SK-N-SH (cell line): Measurements from ENCODE around the gene BAIAP3. TPM values are rescaled to one million over a fixed set of nuclear protein-coding genes. Genes with fewer than 3 reads are reported as not detected.
A peak's percentile ranks its signal among the peaks of the same experiment; 100 is the strongest.

Experiments used
- CTCF ChIA-PET: fragments of 300-600, 350-600 bp; formaldehyde crosslinking; extraction: SDS; loops from one replicate; lab custom pipeline; 2021; lab: Yijun Ruan, JAX
- POLR2A ChIA-PET: fragments of 350-600 bp; sonication (Branson Sonifier 250); formaldehyde crosslinking; extraction: SDS; loops from one replicate; lab custom pipeline; 2020; ENCODE audit warnings: antibody characterized with exemption, inconsistent platforms; lab: Yijun Ruan, JAX
- DNase-seq: peaks from one replicate; pipeline ENCODE4 v3.0.0; 2012
- H2AFZ ChIP-seq: fragments of 200-600 bp; sonication (generic); 2 replicates; pipeline ENCODE4 v1.8.1; 2016; ENCODE audit warnings: antibody characterized with exemption, mild to moderate bottlenecking, low read depth
- H3F3A ChIP-seq: fragments of 200-600 bp; sonication (generic); replicated peaks from 2 replicates; pipeline ENCODE3; 2016; ENCODE audit warnings: antibody characterized with exemption, mild to moderate bottlenecking; ENCODE audit not compliant: insufficient read depth
- H3K27ac ChIP-seq, 2 experiments: fragments of 200-500 bp in 1 of 2; fragments of 200-600 bp in 1 of 2; sonication (Bioruptor generic) in 1 of 2; sonication (generic), shearing (Covaris generic) in 1 of 2; 2 replicates each; pipeline versions ENCODE4 v1.5.1 to v1.6.1; 2014 to 2016; ENCODE audit warnings: low read depth in 2 of 2, inconsistent platforms in 1 of 2, low read length in 1 of 2, mild to moderate bottlenecking in 1 of 2, mixed read lengths in 1 of 2
- H3K27me3 ChIP-seq: fragments of 200-600 bp; sonication (generic), shearing (Covaris generic); 2 replicates; pipeline ENCODE4 v1.6.1; 2016; ENCODE audit warnings: mixed run types; ENCODE audit not compliant: insufficient read depth
- H3K36me3 ChIP-seq, 2 experiments: fragments of 200-500 bp in 1 of 2; fragments of 200-600 bp in 1 of 2; sonication (Bioruptor generic) in 1 of 2; sonication (generic) in 1 of 2; replicated peaks in 1 of 2; 2 replicates each; pipeline versions ENCODE3 to v1.5.1; 2014 to 2016; ENCODE audit warnings: low read length in 1 of 2, mild to moderate bottlenecking in 1 of 2; ENCODE audit not compliant: insufficient read depth in 2 of 2, control insufficient read depth in 1 of 2
- H3K4me1 ChIP-seq, 2 experiments: fragments of 200-500 bp in 1 of 2; fragments of 200-600 bp in 1 of 2; sonication (Bioruptor generic) in 1 of 2; sonication (generic), shearing (Covaris generic) in 1 of 2; 2 replicates each; pipeline versions ENCODE4 v1.5.1 to v1.6.1; 2014 to 2016; ENCODE audit warnings: low read depth in 1 of 2, low read length in 1 of 2, mixed run types in 1 of 2; ENCODE audit not compliant: insufficient read depth in 2 of 2, control insufficient read depth in 1 of 2
- H3K4me2 ChIP-seq: fragments of 200-600 bp; sonication (generic), shearing (Covaris generic); 2 replicates; pipeline ENCODE4 v1.6.1; 2017; ENCODE audit warnings: mixed run types
- H3K4me3 ChIP-seq, 2 experiments: fragments of 200-500 bp in 1 of 2; fragments of 200-600 bp in 1 of 2; sonication (Bioruptor generic) in 1 of 2; sonication (generic), shearing (Covaris generic) in 1 of 2; 2 replicates each; pipeline versions ENCODE4 v1.5.1 to v1.8.1; 2014 to 2016; ENCODE audit warnings: low read depth in 2 of 2, inconsistent platforms in 1 of 2, low read length in 1 of 2, mild to moderate bottlenecking in 1 of 2, mixed read lengths in 1 of 2, moderate library complexity in 1 of 2
- H3K79me2 ChIP-seq: fragments of 200-600 bp; sonication (generic); 2 replicates; pipeline ENCODE4 v1.8.1; 2017; ENCODE audit warnings: mild to moderate bottlenecking; ENCODE audit not compliant: insufficient read depth
- H3K9ac ChIP-seq: fragments of 200-600 bp; sonication (generic); 2 replicates; pipeline ENCODE4 v1.6.1; 2017; ENCODE audit warnings: mixed run types
- H3K9me2 ChIP-seq: fragments of 200-600 bp; sonication (generic); 2 replicates; pipeline ENCODE4 v1.6.1; 2017; ENCODE audit warnings: mixed run types
- H3K9me3 ChIP-seq: fragments of 200-600 bp; sonication (generic); 2 replicates; pipeline ENCODE4 v1.6.1; 2017; ENCODE audit warnings: mixed run types, mild to moderate bottlenecking, moderate library complexity
- H4K20me1 ChIP-seq: fragments of 200-600 bp; sonication (generic); 2 replicates; pipeline ENCODE4 v1.6.1; 2017; ENCODE audit warnings: mild to moderate bottlenecking, mixed run types; ENCODE audit not compliant: insufficient read depth
- CHD2 ChIP-seq: fragments of 150-350 bp; IDR thresholded peaks from 2 replicates; pipeline ENCODE4 v1.6.1; 2018; ENCODE audit warnings: low read length; ENCODE audit not compliant: partially characterized antibody
- ELF1 ChIP-seq: IDR thresholded peaks from 2 replicates; pipeline ENCODE4 v1.4.0; 2012
- FOSL2 ChIP-seq: IDR thresholded peaks from 2 replicates; pipeline ENCODE4 v1.4.0; 2012; ENCODE audit warnings: low read depth, mild to moderate bottlenecking, moderate library complexity, borderline replicate concordance
- GATA2 ChIP-seq: sonication (generic); formaldehyde crosslinking; IDR thresholded peaks from 2 replicates; pipeline ENCODE4 v1.5.0; 2020; ENCODE audit warnings: mild to moderate bottlenecking, missing genetic modification reagents
- JUND ChIP-seq: IDR thresholded peaks from 2 replicates; pipeline ENCODE4 v1.4.0; 2012
- MEF2A ChIP-seq: IDR thresholded peaks from 2 replicates; pipeline ENCODE4 v1.4.0; 2012; ENCODE audit warnings: low read depth, borderline replicate concordance
- MXI1 ChIP-seq: IDR thresholded peaks from 2 replicates; pipeline ENCODE4 v1.6.1; 2012; ENCODE audit warnings: mild to moderate bottlenecking, low read depth, low read length, improper control_type of control experiment
- NRF1 ChIP-seq: IDR thresholded peaks from 2 replicates; pipeline ENCODE4 v1.6.1; 2012; ENCODE audit warnings: low read depth, mild to moderate bottlenecking, low read length
- RAD21 ChIP-seq: IDR thresholded peaks from 2 replicates; pipeline ENCODE4 v1.6.1; 2012; ENCODE audit warnings: mild to moderate bottlenecking, low read length
- RCOR1 ChIP-seq: fragments of 150-350 bp; IDR thresholded peaks from 2 replicates; pipeline ENCODE4 v1.6.1; 2017; ENCODE audit warnings: antibody characterized with exemption, low read length
- RFX5 ChIP-seq: IDR thresholded peaks from 2 replicates; pipeline ENCODE4 v1.6.1; 2012; ENCODE audit warnings: mild to moderate bottlenecking, improper control_type of control experiment, low read length
- RXRA ChIP-seq: IDR thresholded peaks from 2 replicates; pipeline ENCODE4 v1.4.0; 2012; ENCODE audit warnings: low read depth, mild to moderate bottlenecking, borderline replicate concordance
- SMC3 ChIP-seq: IDR thresholded peaks from 2 replicates; pipeline ENCODE4 v1.6.1; 2012; ENCODE audit warnings: low read depth, low read length, improper control_type of control experiment
- TCF12 ChIP-seq: IDR thresholded peaks from 2 replicates; pipeline ENCODE4 v1.4.0; 2012
- TEAD4 ChIP-seq: IDR thresholded peaks from 2 replicates; pipeline ENCODE4 v1.4.0; 2012; ENCODE audit warnings: mild to moderate bottlenecking, borderline replicate concordance; ENCODE audit not compliant: insufficient read depth
- WGBS: methylation state at CpG from one replicate; pipeline ENCODE4 v1.1.6; 2017; ENCODE audit warnings: low lambda C conversion rate; 5-methylcytosine and 5-hydroxymethylcytosine counted together
- polyA plus RNA-seq, 3 experiments: library from polyadenylated mRNA; depleted of rRNA; stranded (reverse); fragments of >200 nt; gene quantifications; 2 replicates each; pipeline ENCODE4 v1.2.3, GENCODE V29; 2012
- TF ChIP-seq, protein P1 (sequence below): IDR thresholded peaks from 2 replicates; pipeline ENCODE4; 2012
- TF ChIP-seq, protein P2 (sequence below): fragments of 150-350 bp; IDR thresholded peaks from 2 replicates; pipeline ENCODE4 v1.6.1; 2017; ENCODE audit warnings: antibody characterized with exemption, low read length, low read depth, borderline replicate concordance
- TF ChIP-seq, protein P3 (sequence below): IDR thresholded peaks from 2 replicates; pipeline ENCODE4 v1.4.0; 2012; ENCODE audit warnings: low read depth, borderline replicate concordance
- TF ChIP-seq, protein P4 (sequence below): IDR thresholded peaks from 2 replicates; pipeline ENCODE4 v1.4.0; 2012; ENCODE audit warnings: low read depth, borderline replicate concordance
- TF ChIP-seq, protein P5 (sequence below): fragments of 200-600 bp; sonication (generic); IDR thresholded peaks from 2 replicates; pipeline ENCODE4 v1.6.1; 2017; ENCODE audit warnings: antibody characterized with exemption, mild to moderate bottlenecking, moderate library complexity

The BAIAP3 gene
- polyA plus RNA-seq, 1 of the 3 experiments (the other 2 are of a cell fraction), result 1.1 TPM

DNA sequence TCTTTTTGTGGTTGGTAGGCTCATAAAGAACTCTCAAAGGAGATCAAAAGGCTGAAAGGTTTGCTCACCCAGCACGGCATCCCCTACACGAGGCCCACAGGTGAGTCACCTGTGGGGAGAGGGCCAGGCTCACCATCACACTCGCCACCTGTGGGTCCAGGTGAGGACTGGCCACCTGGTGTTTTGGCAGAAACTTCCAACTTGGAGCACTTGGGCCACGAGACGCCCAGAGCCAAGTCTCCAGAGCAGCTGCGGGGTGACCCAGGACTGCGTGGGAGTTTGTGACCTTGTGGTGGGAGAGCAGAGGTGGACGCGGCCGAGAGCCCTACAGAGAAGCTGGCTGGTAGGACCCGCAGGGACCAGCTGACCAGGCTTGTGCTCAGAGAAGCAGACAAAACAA is 29.4 kb downstream of the BAIAP3 start:
- H3K9ac ChIP-seq, result no peak overlapping the region
- ChIA-PET CTCF (interaction anchor here (0.7 to 3.9 kb wide), 15 partner anchors 9 to 410 kb away, joined by 3 to 39 read pairs (median 6); partner anchors contain the start of genes EME2, JPT2, MRPS34 and UQCC4), POLR2A (interaction anchor here (1.1 kb wide), 1 partner anchor 9 kb away, joined by 3 read pairs; no protein-coding TSS in a partner anchor)
- no peaks in the 10 kb centered on the region for H3K9me3 ChIP-seq
- H2AFZ ChIP-seq, result no peak overlapping the region
- peaks cover 49% of the 10 kb centered on the region; the same call in 1 of the 2 replicates for H3K79me2 ChIP-seq
- H4K20me1 ChIP-seq, result peaks cover 19% of the 10 kb centered on the region; the same call in 1 of the 2 replicates
- no peak overlapping the region for H3K4me3 ChIP-seq
- H3K27me3 ChIP-seq, result no peaks in the 10 kb centered on the region
- H3K36me3 ChIP-seq, result peaks cover 13 to 51% of the 10 kb centered on the region in 2 experiments
- WGBS, result 93% methylated on average over 8 of the region's 11 CpGs
- TF ChIP-seq JUND, result no peak
- TF ChIP-seq, protein P1, sequence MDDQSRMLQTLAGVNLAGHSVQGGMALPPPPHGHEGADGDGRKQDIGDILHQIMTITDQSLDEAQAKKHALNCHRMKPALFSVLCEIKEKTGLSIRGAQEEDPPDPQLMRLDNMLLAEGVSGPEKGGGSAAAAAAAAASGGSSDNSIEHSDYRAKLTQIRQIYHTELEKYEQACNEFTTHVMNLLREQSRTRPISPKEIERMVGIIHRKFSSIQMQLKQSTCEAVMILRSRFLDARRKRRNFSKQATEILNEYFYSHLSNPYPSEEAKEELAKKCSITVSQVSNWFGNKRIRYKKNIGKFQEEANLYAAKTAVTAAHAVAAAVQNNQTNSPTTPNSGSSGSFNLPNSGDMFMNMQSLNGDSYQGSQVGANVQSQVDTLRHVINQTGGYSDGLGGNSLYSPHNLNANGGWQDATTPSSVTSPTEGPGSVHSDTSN, result no peak
- TF ChIP-seq RAD21, result no peak
- no peak for TF ChIP-seq FOSL2
- TF ChIP-seq, all 33 proteins: peak for 0
- no peak overlapping the region for H3K4me2 ChIP-seq
- H3K27ac ChIP-seq, result no peak overlapping the region
- no peak for DNase-seq
- H3F3A ChIP-seq, result peaks cover 16% of the 10 kb centered on the region
- H3K9me2 ChIP-seq, result no peaks in the 10 kb centered on the region
- H3K4me1 ChIP-seq, result no peaks in the 10 kb centered on the region

DNA sequence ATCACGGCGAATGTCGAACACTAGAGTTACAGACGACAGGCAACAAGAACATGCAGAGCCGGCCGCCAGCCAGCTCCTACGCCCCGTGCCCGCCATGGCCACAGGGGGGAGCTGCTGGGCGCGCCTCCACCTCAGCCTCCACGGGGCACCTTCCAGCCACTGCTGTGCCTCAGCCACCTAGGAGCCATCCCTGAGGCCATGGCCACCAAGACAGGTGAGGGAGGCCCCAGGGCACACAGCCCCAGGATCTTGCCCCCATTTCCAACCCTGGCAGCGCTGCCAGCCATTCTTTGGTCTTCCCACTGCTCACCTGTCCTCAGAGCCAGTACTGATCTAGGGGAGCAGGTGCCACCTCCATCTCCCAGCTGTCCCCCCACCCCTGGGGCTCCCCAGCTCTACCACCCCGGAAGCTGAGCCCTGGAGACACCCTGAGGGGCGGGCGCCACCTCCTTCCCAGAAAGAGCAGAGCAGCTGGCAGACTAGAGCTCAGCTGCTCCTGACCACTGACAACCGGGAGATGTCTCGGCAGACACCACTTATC is 30.1 kb downstream of the BAIAP3 start:
- Histone ChIP-seq H3K4me1 (no peaks in the 10 kb centered on the region), H2AFZ (no peak overlapping the region), H3K4me2 (no peak overlapping the region), H4K20me1 (peaks cover 11% of the 10 kb centered on the region; the same call in 1 of the 2 replicates), H3K36me3 (peaks cover 10 to 54% of the 10 kb centered on the region in 2 experiments), H3K27ac (no peak overlapping the region), H3F3A (peaks cover 13% of the 10 kb centered on the region), H3K9me2 (no peaks in the 10 kb centered on the region), H3K9ac (no peak overlapping the region), H3K9me3 (no peaks in the 10 kb centered on the region), H3K4me3 (no peak overlapping the region), H3K79me2 (peaks cover 41% of the 10 kb centered on the region; the same call in 1 of the 2 replicates), H3K27me3 (no peaks in the 10 kb centered on the region)
- POLR2A ChIA-PET, result interaction anchor here (0.7 to 1.1 kb wide), 2 partner anchors 10 to 66 kb away, joined by 3 read pairs; no protein-coding TSS in a partner anchor
- TF ChIP-seq RCOR1 (no peak), TEAD4 (no peak), RXRA (no peak), RFX5 (no peak), CHD2 (no peak), RAD21 (peak; percentile 33; the same call in 1 of the 2 replicates), TCF12 (no peak), MEF2A (no peak), MXI1 (no peak), GATA2 (no peak), SMC3 (peak; percentile 47), ELF1 (no peak), NRF1 (no peak)
- TF ChIP-seq, protein P2, sequence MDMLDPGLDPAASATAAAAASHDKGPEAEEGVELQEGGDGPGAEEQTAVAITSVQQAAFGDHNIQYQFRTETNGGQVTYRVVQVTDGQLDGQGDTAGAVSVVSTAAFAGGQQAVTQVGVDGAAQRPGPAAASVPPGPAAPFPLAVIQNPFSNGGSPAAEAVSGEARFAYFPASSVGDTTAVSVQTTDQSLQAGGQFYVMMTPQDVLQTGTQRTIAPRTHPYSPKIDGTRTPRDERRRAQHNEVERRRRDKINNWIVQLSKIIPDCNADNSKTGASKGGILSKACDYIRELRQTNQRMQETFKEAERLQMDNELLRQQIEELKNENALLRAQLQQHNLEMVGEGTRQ, result no peak
- TF ChIP-seq, protein P3, sequence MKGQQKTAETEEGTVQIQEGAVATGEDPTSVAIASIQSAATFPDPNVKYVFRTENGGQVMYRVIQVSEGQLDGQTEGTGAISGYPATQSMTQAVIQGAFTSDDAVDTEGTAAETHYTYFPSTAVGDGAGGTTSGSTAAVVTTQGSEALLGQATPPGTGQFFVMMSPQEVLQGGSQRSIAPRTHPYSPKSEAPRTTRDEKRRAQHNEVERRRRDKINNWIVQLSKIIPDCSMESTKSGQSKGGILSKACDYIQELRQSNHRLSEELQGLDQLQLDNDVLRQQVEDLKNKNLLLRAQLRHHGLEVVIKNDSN, result no peak
- TF ChIP-seq, protein P4, sequence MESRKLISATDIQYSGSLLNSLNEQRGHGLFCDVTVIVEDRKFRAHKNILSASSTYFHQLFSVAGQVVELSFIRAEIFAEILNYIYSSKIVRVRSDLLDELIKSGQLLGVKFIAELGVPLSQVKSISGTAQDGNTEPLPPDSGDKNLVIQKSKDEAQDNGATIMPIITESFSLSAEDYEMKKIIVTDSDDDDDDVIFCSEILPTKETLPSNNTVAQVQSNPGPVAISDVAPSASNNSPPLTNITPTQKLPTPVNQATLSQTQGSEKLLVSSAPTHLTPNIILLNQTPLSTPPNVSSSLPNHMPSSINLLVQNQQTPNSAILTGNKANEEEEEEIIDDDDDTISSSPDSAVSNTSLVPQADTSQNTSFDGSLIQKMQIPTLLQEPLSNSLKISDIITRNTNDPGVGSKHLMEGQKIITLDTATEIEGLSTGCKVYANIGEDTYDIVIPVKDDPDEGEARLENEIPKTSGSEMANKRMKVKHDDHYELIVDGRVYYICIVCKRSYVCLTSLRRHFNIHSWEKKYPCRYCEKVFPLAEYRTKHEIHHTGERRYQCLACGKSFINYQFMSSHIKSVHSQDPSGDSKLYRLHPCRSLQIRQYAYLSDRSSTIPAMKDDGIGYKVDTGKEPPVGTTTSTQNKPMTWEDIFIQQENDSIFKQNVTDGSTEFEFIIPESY, result no peak
- TF ChIP-seq, protein P5, sequence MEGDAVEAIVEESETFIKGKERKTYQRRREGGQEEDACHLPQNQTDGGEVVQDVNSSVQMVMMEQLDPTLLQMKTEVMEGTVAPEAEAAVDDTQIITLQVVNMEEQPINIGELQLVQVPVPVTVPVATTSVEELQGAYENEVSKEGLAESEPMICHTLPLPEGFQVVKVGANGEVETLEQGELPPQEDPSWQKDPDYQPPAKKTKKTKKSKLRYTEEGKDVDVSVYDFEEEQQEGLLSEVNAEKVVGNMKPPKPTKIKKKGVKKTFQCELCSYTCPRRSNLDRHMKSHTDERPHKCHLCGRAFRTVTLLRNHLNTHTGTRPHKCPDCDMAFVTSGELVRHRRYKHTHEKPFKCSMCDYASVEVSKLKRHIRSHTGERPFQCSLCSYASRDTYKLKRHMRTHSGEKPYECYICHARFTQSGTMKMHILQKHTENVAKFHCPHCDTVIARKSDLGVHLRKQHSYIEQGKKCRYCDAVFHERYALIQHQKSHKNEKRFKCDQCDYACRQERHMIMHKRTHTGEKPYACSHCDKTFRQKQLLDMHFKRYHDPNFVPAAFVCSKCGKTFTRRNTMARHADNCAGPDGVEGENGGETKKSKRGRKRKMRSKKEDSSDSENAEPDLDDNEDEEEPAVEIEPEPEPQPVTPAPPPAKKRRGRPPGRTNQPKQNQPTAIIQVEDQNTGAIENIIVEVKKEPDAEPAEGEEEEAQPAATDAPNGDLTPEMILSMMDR, result peak; percentile 67
- DNase-seq, result peak; percentile 88
- CTCF ChIA-PET, result interaction anchor here (0.8 to 3.9 kb wide), 19 partner anchors 8 to 315 kb away, joined by 3 to 39 read pairs (median 5); partner anchors contain the start of genes JPT2 and UQCC4
- WGBS, result 78% methylated on average over 18 of the region's 18 CpGs
